SKM-1 treated with dmso at 0.1 percent for 144 hours (cell line): ENCODE results near the gene NFX1.

ENCODE experiments used
- DNase-seq: peaks from one replicate; lab custom pipeline; 2025; ENCODE audit not compliant: unreplicated experiment; lab: John Stamatoyannopoulos, UW

NFX1 gene

GRCh38 chr9:33415501-33416038 is 125.3 kb downstream of the NFX1 start:
- peak; percentile 31 for DNase-seq

DNA sequence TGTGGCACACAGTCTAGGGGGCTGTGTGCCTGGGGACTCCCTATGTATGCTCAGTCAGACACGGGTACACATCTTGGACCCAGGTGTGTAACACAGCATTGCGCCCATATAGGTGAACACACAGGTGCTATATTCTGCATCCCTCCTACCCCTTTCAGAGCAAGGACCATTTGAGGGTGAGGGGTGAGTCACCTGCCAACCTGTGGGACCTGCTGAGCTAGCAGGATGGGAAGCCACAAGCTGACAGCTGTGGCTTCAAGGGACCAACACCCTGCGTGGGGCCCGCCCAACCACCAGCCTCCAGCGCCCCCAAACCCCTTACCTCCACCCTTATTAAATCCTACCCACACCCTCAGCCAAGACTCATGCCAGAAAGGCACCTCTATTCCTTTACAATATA is 126.7 kb downstream of the NFX1 start:
- DNase-seq = no peak

DNA sequence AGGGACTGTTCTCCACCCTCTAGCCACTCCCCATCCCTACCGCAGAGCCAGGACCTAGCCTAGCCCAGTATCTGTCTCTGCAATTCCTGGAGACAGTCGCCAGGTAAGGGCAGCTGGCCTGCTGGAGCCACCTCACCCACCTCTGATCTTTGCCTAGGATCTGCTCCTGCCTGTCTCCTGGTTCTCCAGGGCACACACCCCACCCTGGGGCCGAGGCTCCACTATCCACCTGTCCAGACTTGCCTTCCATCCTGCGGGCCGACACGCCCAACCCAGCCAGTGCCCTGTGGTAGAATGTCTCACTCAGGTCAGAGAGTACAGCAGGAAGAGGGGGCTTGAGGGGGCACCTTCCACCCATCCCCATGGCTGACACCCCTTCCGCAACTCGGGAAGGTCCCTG is 127.8 kb downstream of the NFX1 start:
- DNase-seq = no peak

- no peak for DNase-seq
These were observed 129.5 kb downstream of the NFX1 start for GRCh38 chr9:33419708-33420303.
